GM12878 (cell line): ENCODE results near the gene WWOX. TPM values are rescaled to one million over a fixed set of nuclear protein-coding genes. Genes with fewer than 3 reads are reported as not detected.

Experiments
- ATAC-seq: fragments of 200-7000 bp; cut with Tn5 transposase; 3 replicates; pipeline ENCODE4 v1.9.1; 2020; ENCODE audit warnings: mild to moderate bottlenecking, moderate library complexity
- BruUV-seq: library from RNA; stranded (reverse); fragments of 400-500 nt; replicated peaks from 2 replicates; lab custom pipeline; 2021; lab: Mats Ljungman, UMichigan
- CTCF ChIA-PET: fragments of 300-600 bp; sonication (Branson Sonifier 250); formaldehyde crosslinking; extraction: SDS; loops from one replicate; lab custom pipeline; 2021; ENCODE audit warnings: inconsistent platforms; lab: Yijun Ruan, JAX
- POLR2A ChIA-PET: fragments of 350-600 bp; formaldehyde crosslinking; extraction: SDS; loops from one replicate; lab custom pipeline; 2021; ENCODE audit warnings: inconsistent platforms; lab: Charles Lee
- RAD21 ChIA-PET: fragments of 300-600 bp; sonication (Branson Sonifier 250); formaldehyde crosslinking; loops from one replicate; lab custom pipeline; 2023; ENCODE audit warnings: antibody characterized with exemption; ENCODE audit not compliant: unreplicated experiment; lab: Charles Lee
- SMC1A ChIA-PET: fragments of 300-600 bp; sonication (Branson Sonifier 250); formaldehyde crosslinking; loops from one replicate; lab custom pipeline; 2023; ENCODE audit not compliant: unreplicated experiment, uncharacterized antibody; lab: Charles Lee
- DNase-seq: peaks from one replicate; pipeline ENCODE4 v3.0.0-alpha.2; 2011; ENCODE audit warnings: low read depth, low spot score
- FAIRE-seq: peaks from 3 replicates; lab custom pipeline; 2011; peaks lifted over from hg19 to GRCh38; lab: Jason Lieb, UNC
- H2AFZ ChIP-seq: 2 replicates; pipeline ENCODE4 v1.6.0; 2011; ENCODE audit warnings: low read depth, low read length, control low read depth; ENCODE audit not compliant: control insufficient read depth
- H3K27ac ChIP-seq: 2 replicates; pipeline ENCODE4 v1.5.1; 2011; ENCODE audit warnings: control low read depth; ENCODE audit not compliant: control insufficient read depth, insufficient read depth
- H3K27me3 ChIP-seq, 2 experiments: replicated peaks in 1 of 2; 2 replicates each; pipeline versions ENCODE4 v1.6.0 to v1.6.1; 2011; ENCODE audit warnings: low read length in 1 of 2; ENCODE audit not compliant: control insufficient read depth in 2 of 2, insufficient read depth in 2 of 2
- H3K36me3 ChIP-seq, 2 experiments: 2 replicates each; pipeline ENCODE4 v1.5.1; 2011; ENCODE audit warnings: low read length in 1 of 2; ENCODE audit not compliant: control insufficient read depth in 2 of 2, insufficient read depth in 2 of 2
- H3K4me1 ChIP-seq: 2 replicates; pipeline ENCODE4 v1.6.1; 2011; ENCODE audit warnings: mild to moderate bottlenecking, low read length, moderate library complexity, mixed read lengths; ENCODE audit not compliant: control insufficient read depth, insufficient read depth
- H3K4me2 ChIP-seq: 2 replicates; pipeline ENCODE4 v1.6.0; 2011; ENCODE audit warnings: control low read depth; ENCODE audit not compliant: control insufficient read depth, insufficient read depth
- H3K4me3 ChIP-seq: fragments of 200-600 bp; sonication (generic); 2 replicates; pipeline ENCODE4 v1.5.1; 2016
- H3K79me2 ChIP-seq: 2 replicates; pipeline ENCODE4 v1.6.0; 2011; ENCODE audit warnings: low read length; ENCODE audit not compliant: control insufficient read depth, insufficient read depth
- H3K9ac ChIP-seq: 2 replicates; pipeline ENCODE4 v1.8.0; 2011; ENCODE audit warnings: low read length, control low read depth, mixed read lengths; ENCODE audit not compliant: control insufficient read depth, insufficient read depth
- H3K9me3 ChIP-seq: replicated peaks from 3 replicates; pipeline ENCODE4 v1.5.1; 2011; ENCODE audit warnings: mild to moderate bottlenecking, low read length; ENCODE audit not compliant: control insufficient read depth, insufficient read depth
- H4K20me1 ChIP-seq: 2 replicates; pipeline ENCODE4 v1.6.0; 2011; ENCODE audit not compliant: control insufficient read depth, insufficient read depth
- CEBPZ ChIP-seq: fragments of 150-350 bp; IDR thresholded peaks from 2 replicates; pipeline ENCODE4 v1.6.1; 2016; ENCODE audit warnings: low read depth, low read length
- FOXK2 ChIP-seq: fragments of 450-650 bp; IDR thresholded peaks from 2 replicates; pipeline ENCODE4 v1.6.1; 2017; ENCODE audit warnings: mild to moderate bottlenecking, moderate library complexity
- KAT2A ChIP-seq: conservative IDR thresholded peaks from 2 replicates; pipeline ENCODE4 v1.6.1; 2011; ENCODE audit warnings: low read depth, low read length; ENCODE audit not compliant: control insufficient read depth
- MYB ChIP-seq: fragments of 150-350 bp; IDR thresholded peaks from 2 replicates; pipeline ENCODE4 v1.6.1; 2014; ENCODE audit warnings: mild to moderate bottlenecking, low read depth, low read length, borderline replicate concordance
- RCOR1 ChIP-seq: conservative IDR thresholded peaks from 2 replicates; pipeline ENCODE4 v1.6.1; 2012; ENCODE audit warnings: low read depth, low read length, improper control_type of control experiment
- RELB ChIP-seq: fragments of 450-650 bp; IDR thresholded peaks from 2 replicates; pipeline ENCODE4 v1.6.1; 2017; ENCODE audit warnings: low read depth, mild to moderate bottlenecking, moderate library complexity
- REST ChIP-seq: IDR thresholded peaks from 2 replicates; pipeline ENCODE4 v1.6.1; 2012; ENCODE audit warnings: mild to moderate bottlenecking, low read depth, low read length
- SPI1 ChIP-seq: IDR thresholded peaks from 2 replicates; pipeline ENCODE4 v1.6.1; 2011; ENCODE audit warnings: low read depth, mild to moderate bottlenecking, low read length, moderate library complexity, borderline replicate concordance; ENCODE audit not compliant: insufficient read depth
- STAT1 ChIP-seq: fragments of 450-650 bp; conservative IDR thresholded peaks from 2 replicates; pipeline ENCODE4 v1.6.1; 2014; ENCODE audit warnings: antibody characterized with exemption, mild to moderate bottlenecking
- WGBS: methylation state at CpG from one replicate; pipeline ENCODE4 v1.1.6; 2016; ENCODE audit warnings: low lambda C conversion rate; ENCODE audit not compliant: insufficient replicate concordance, insufficient coverage; ENCODE audit errors: missing lambda C conversion rate; 5-methylcytosine and 5-hydroxymethylcytosine counted together
- in situ Hi-C: fragments of 300-500 bp; cut with MboI; formaldehyde crosslinking; loops from 9 replicates; pipeline ENCODE4 v1.14.3; 2018; ENCODE audit warnings: mixed read lengths
- intact Hi-C: fragments of 100-400 bp; cut with micrococcal nuclease; formaldehyde crosslinking; loops from one replicate; pipeline ENCODE4 v1.14.2; 2022; ENCODE audit not compliant: unreplicated experiment
- polyA plus RNA-seq, 11 experiments: library from polyadenylated mRNA; depleted of rRNA in 4 of 11; unstranded in 6 of 11; stranded (reverse) in 5 of 11; fragments of >200 nt; fragmentation: Nextera tagmentation in 4 of 11; fragmentation: Illumina TruSeq in 1 of 11; extraction: Ambion mirVana in 4 of 11; extraction: Trizol in 1 of 11; gene quantifications; 1 replicate in 1 of 11; 2 replicates in 10 of 11; pipeline versions ENCODE4 v1.2.1 to v1.2.3, GENCODE V29; 2011 to 2016; ENCODE audit warnings: inconsistent platforms in 2 of 11, missing spikeins in 2 of 11, low read depth in 1 of 11
- total RNA-seq, 4 experiments: library from RNA; depleted of rRNA in 3 of 4; stranded (reverse); fragments of >200 nt in 3 of 4; fragmentation: Illumina TruSeq in 1 of 4; extraction: Trizol in 1 of 4; gene quantifications; 2 replicates each; pipeline versions ENCODE4 v1.2.1 to v1.2.3, GENCODE V29; 2013 to 2021

WWOX gene
- total and polyA plus RNA-seq, 10 of the 15 experiments (the other 5 are each of a cell fraction or from before 2014, with no cell fraction given), result 2.8 to 24.4 (median 17.8) TPM

GRCh38 chr16:79213214-79213613 lies 1113.8 kb downstream of the WWOX start (continued):
- TF ChIP-seq KAT2A (no peak), MYB (no peak), SPI1 (no peak), RELB (no peak), CEBPZ (no peak), RCOR1 (no peak)

- in situ Hi-C loops, result no loop called here
- Histone ChIP-seq H3K4me1 (no peaks in the 10 kb centered on the region), H3K4me3 (no peak overlapping the region), H3K36me3 (no peaks in the 10 kb centered on the region), H3K4me2 (no peak overlapping the region), H3K79me2 (no peaks in the 10 kb centered on the region), H3K9ac (no peak overlapping the region), H3K27ac (no peak overlapping the region), H3K9me3 (no peaks in the 10 kb centered on the region; the same call in 2 of the 3 replicates), H2AFZ (no peak overlapping the region), H4K20me1 (no peaks in the 10 kb centered on the region), H3K27me3 (no peaks in the 10 kb centered on the region)
- TF ChIP-seq SPI1 (no peak), FOXK2 (no peak), STAT1 (no peak), REST (no peak)
- CTCF ChIA-PET, result no interaction called here
- DNase-seq (no peak), ATAC-seq (no peak), FAIRE-seq (no peak)
- RAD21 ChIA-PET, result interaction anchor here (0.5 kb wide), 1 partner anchor 863 kb away, joined by 3 read pairs; no protein-coding TSS in a partner anchor
- BruUV-seq, result no TSS peak
- SMC1A ChIA-PET, result interaction anchor here (0.6 to 0.8 kb wide), 2 partner anchors 12 to 195 kb away, joined by 3 read pairs; no protein-coding TSS in a partner anchor
- 20% methylated on average over 4 of the region's 4 CpGs for WGBS
- intact Hi-C loops, result no loop called here
- POLR2A ChIA-PET, result no interaction called here
Observed at GRCh38 chr16:79215289-79215688, 1115.8 kb downstream of the WWOX start.
